Prostate gland (tissue), 2 donors: ENCODE data around the gene KANK2. TPM values are rescaled to one million over a fixed set of nuclear protein-coding genes. Genes with fewer than 3 reads are reported as not detected.
A peak's percentile ranks its signal among the peaks of the same experiment; 100 is the strongest.

Experiments used
- DNase-seq: peaks from one replicate; pipeline ENCODE4 v3.0.0-alpha.2; 2019; ENCODE audit warnings: low spot score
- H3K27ac ChIP-seq, 2 donors: fragments of 200-600 bp; sonication (generic); 2 replicates each; pipeline ENCODE4 v1.5.1; 2017 to 2019
- H3K27me3 ChIP-seq: fragments of 200-600 bp; sonication (generic); replicated peaks from 2 replicates; pipeline ENCODE4 v1.5.1; 2019; ENCODE audit not compliant: insufficient read depth
- H3K36me3 ChIP-seq, 2 donors: fragments of 200-600 bp; sonication (generic); 1 replicate in 1 of 2; 2 replicates in 1 of 2; pipeline versions ENCODE4 v1.5.1 to v1.8.1; 2017 to 2019
- H3K4me1 ChIP-seq: fragments of 200-600 bp; sonication (generic); replicated peaks from 2 replicates; pipeline ENCODE4 v1.5.1; 2019
- H3K4me3 ChIP-seq, 2 donors: fragments of 200-600 bp; sonication (generic); 2 replicates each; pipeline ENCODE4 v1.5.1; 2017 to 2019
- H3K9me3 ChIP-seq: fragments of 200-600 bp; sonication (generic); 2 replicates; pipeline ENCODE4 v1.5.1; 2017
- CTCF ChIP-seq, 4 experiments: fragments of 200-600 bp in 2 of 4; fragments of 450-650 bp in 2 of 4; sonication (generic) in 2 of 4; IDR thresholded peaks; 1 replicate in 3 of 4; 2 replicates in 1 of 4; pipeline ENCODE4 v1.5.1; 2016 to 2019; ENCODE audit warnings: antibody characterized with exemption in 4 of 4, mild to moderate bottlenecking in 2 of 4, moderate library complexity in 2 of 4
- POLR2A ChIP-seq: fragments of 450-650 bp; IDR thresholded peaks from one replicate; pipeline ENCODE4 v1.6.1; 2016; ENCODE audit warnings: antibody characterized with exemption, mild to moderate bottlenecking
- POLR2AphosphoS5 ChIP-seq: sonication (generic); formaldehyde crosslinking; IDR thresholded peaks from one replicate; pipeline ENCODE4 v1.6.1; 2017; ENCODE audit warnings: antibody characterized with exemption
- WGBS: methylation state at CpG from one replicate; pipeline ENCODE4 v1.1.5; 2018; 5-methylcytosine and 5-hydroxymethylcytosine counted together
- intact Hi-C: fragments of 100-400 bp; cut with DNase I; formaldehyde crosslinking; loops from one replicate; pipeline ENCODE4 v1.14.2; 2022
- total RNA-seq, 2 donors: library from RNA; depleted of rRNA; stranded (reverse); fragments of >200 nt; gene quantifications; one replicate each; pipeline ENCODE4 v1.1.0, GENCODE V29; 2016

The KANK2 gene
- total RNA-seq, 2 donors from 2014 or later = 150 to 370 TPM

- no peaks in the 10 kb centered on the region for H3K36me3 ChIP-seq
- no peak for TF ChIP-seq CTCF (IDR thresholded peaks at IDR 0.05)
- no peak for TF ChIP-seq POLR2AphosphoS5
- no peak for TF ChIP-seq POLR2A
- peak overlapping the region in 1 of 2 donors; percentile 43 for H3K27ac ChIP-seq
- no peak overlapping the region for H3K4me3 ChIP-seq
- intact Hi-C loops = loop anchor here (5.0 kb wide), 1 partner anchor 263 kb away; no protein-coding TSS in a partner anchor
- no peak for DNase-seq
- H3K9me3 ChIP-seq = no peaks in the 10 kb centered on the region
- 87% methylated on average over 15 of the region's 15 CpGs for WGBS
- H3K27me3 ChIP-seq = no peaks in the 10 kb centered on the region
- no peaks in the 10 kb centered on the region for H3K4me1 ChIP-seq
Measured at GRCh38 chr19:11200015-11200574, 2.8 kb upstream of the KANK2 start.

GRCh38 chr19:11199517-11199916 is 2.2 kb upstream of the KANK2 start:
- 84% methylated on average over 5 of the region's 5 CpGs for WGBS
- no peaks in the 10 kb centered on the region for H3K4me1 ChIP-seq
- H3K9me3 ChIP-seq = no peaks in the 10 kb centered on the region
- intact Hi-C loops = no loop called here
- H3K4me3 ChIP-seq = no peak overlapping the region
- no peak for DNase-seq
- H3K27ac ChIP-seq = peak overlapping the region; percentile 33 to 43
- no peaks in the 10 kb centered on the region for H3K36me3 ChIP-seq
- no peak for TF ChIP-seq CTCF (IDR thresholded peaks at IDR 0.05)
- no peak for TF ChIP-seq POLR2A
- no peak for TF ChIP-seq POLR2AphosphoS5
- no peaks in the 10 kb centered on the region for H3K27me3 ChIP-seq

GRCh38 chr19:11198769-11199424 is 1.6 kb upstream of the KANK2 start:
- H3K9me3 ChIP-seq = no peaks in the 10 kb centered on the region
- H3K27me3 ChIP-seq = no peaks in the 10 kb centered on the region
- H3K27ac ChIP-seq = peak overlapping the region; percentile 33 to 43
- no peak for DNase-seq
- no peak overlapping the region for H3K4me3 ChIP-seq
- no peaks in the 10 kb centered on the region for H3K36me3 ChIP-seq
- 62% methylated on average over 7 of the region's 7 CpGs for WGBS
- H3K4me1 ChIP-seq = no peaks in the 10 kb centered on the region
- intact Hi-C loops = no loop called here
- TF ChIP-seq POLR2AphosphoS5 (no peak), POLR2A (no peak)

GRCh38 chr19:11198175-11198534 is 810 bp upstream of the KANK2 start:
- H3K27me3 ChIP-seq = no peaks in the 10 kb centered on the region
- H3K36me3 ChIP-seq = peaks cover 0 to 5% of the 10 kb centered on the region in 2 donors
- no peak for DNase-seq
- 60% methylated on average over 7 of the region's 7 CpGs for WGBS
- TF ChIP-seq CTCF (IDR thresholded peaks at IDR 0.05) (no peak), POLR2AphosphoS5 (no peak), POLR2A (no peak)
- intact Hi-C loops = no loop called here
- no peaks in the 10 kb centered on the region for H3K4me1 ChIP-seq
- H3K9me3 ChIP-seq = no peaks in the 10 kb centered on the region
- H3K27ac ChIP-seq = peak overlapping the region; percentile 89 to 90
- H3K4me3 ChIP-seq = peak overlapping the region in 1 of 2 donors; percentile 61

- no peaks in the 10 kb centered on the region for H3K9me3 ChIP-seq
- peak overlapping the region; percentile 89 to 90 for H3K27ac ChIP-seq
- 15% methylated on average over 47 of the region's 47 CpGs for WGBS
- no peaks in the 10 kb centered on the region for H3K27me3 ChIP-seq
- no peak for TF ChIP-seq CTCF (IDR thresholded peaks at IDR 0.05)
- TF ChIP-seq POLR2AphosphoS5 = no peak
- no peak for TF ChIP-seq POLR2A
- H3K36me3 ChIP-seq = peaks cover 0 to 11% of the 10 kb centered on the region in 2 donors
- H3K4me3 ChIP-seq = peak overlapping the region; percentile 51 to 61
- DNase-seq = no peak
- intact Hi-C loops = no loop called here
- H3K4me1 ChIP-seq = no peaks in the 10 kb centered on the region
Measured at GRCh38 chr19:11196406-11197287, 698 bp downstream of the KANK2 start.
